DND-41 (cell line): ENCODE results near the gene CTRB1.

ENCODE experiments used
- EZH2 ChIP-seq: IDR thresholded peaks from 3 replicates; pipeline ENCODE4 v1.6.1; 2012; ENCODE audit warnings: borderline replicate concordance, low read depth, mild to moderate bottlenecking, moderate library complexity, low read length, inconsistent platforms; ENCODE audit not compliant: severe bottlenecking
- TF ChIP-seq, protein P1 (sequence below): IDR thresholded peaks from 2 replicates; pipeline ENCODE4 v1.5.1; 2012; ENCODE audit warnings: borderline replicate concordance, low read length, moderate library complexity, mild to moderate bottlenecking; ENCODE audit not compliant: poor library complexity, severe bottlenecking; ENCODE audit errors: extremely low read depth

GRCh38 chr16:75244225-75244809, 25.5 kb downstream of the CTRB1 start:
- TF ChIP-seq, protein P1, sequence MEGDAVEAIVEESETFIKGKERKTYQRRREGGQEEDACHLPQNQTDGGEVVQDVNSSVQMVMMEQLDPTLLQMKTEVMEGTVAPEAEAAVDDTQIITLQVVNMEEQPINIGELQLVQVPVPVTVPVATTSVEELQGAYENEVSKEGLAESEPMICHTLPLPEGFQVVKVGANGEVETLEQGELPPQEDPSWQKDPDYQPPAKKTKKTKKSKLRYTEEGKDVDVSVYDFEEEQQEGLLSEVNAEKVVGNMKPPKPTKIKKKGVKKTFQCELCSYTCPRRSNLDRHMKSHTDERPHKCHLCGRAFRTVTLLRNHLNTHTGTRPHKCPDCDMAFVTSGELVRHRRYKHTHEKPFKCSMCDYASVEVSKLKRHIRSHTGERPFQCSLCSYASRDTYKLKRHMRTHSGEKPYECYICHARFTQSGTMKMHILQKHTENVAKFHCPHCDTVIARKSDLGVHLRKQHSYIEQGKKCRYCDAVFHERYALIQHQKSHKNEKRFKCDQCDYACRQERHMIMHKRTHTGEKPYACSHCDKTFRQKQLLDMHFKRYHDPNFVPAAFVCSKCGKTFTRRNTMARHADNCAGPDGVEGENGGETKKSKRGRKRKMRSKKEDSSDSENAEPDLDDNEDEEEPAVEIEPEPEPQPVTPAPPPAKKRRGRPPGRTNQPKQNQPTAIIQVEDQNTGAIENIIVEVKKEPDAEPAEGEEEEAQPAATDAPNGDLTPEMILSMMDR, result no peak
- no peak for TF ChIP-seq EZH2
